ENCODE results near the gene CCDC74A. TPM values are rescaled to one million over a fixed set of nuclear protein-coding genes. Genes with fewer than 3 reads are reported as not detected.
"Not testable (repeated sequence)": the region's sequence is repeated elsewhere in the genome, so short reads cannot be mapped to it uniquely, and the experiment has no call there.

Gene CCDC74A
- polyA plus RNA-seq, 2 donors: 3.4 to 4.9 TPM

GRCh38 chr2:131535526-131535925 lies 7.8 kb downstream of the CCDC74A start:
- Histone ChIP-seq H3K27ac (ENCODE audit: low read depth in 2 of 2, low read length in 1 of 2) (no peak overlapping the region), H3K4me1 (ENCODE audit: control insufficient read depth in 2 of 2, insufficient read depth in 2 of 2, low read length in 1 of 2) (peaks cover 0 to 10% of the 10 kb centered on the region in 2 donors)
- 65 to 74% methylated on average over 4 of the region's 4 CpGs for WGBS, 2 donors

GRCh38 chr2:131535951-131536826 lies 8.5 kb downstream of the CCDC74A start:
- peaks cover 0 to 10% of the 10 kb centered on the region in 2 donors for H3K4me1 ChIP-seq (ENCODE audit: control insufficient read depth in 2 of 2, insufficient read depth in 2 of 2, low read length in 1 of 2)
- H3K36me3 ChIP-seq (ENCODE audit: control insufficient read depth in 2 of 2, insufficient read depth in 2 of 2, low read length in 1 of 2); H3K27ac ChIP-seq (ENCODE audit: low read depth in 2 of 2, low read length in 1 of 2); H3K9me3 ChIP-seq (ENCODE audit: control insufficient read depth in 2 of 2, insufficient read depth in 1 of 2, low read depth in 1 of 2, low read length in 1 of 2); H3K27me3 ChIP-seq (ENCODE audit: control insufficient read depth in 1 of 2, insufficient read depth in 2 of 2, low read length in 2 of 2); H3K4me3 ChIP-seq (ENCODE audit: low read depth in 1 of 2, low read length in 2 of 2): not testable (repeated sequence)
- 59 to 74% methylated on average over 17 to 20 of the region's 21 CpGs for WGBS, 2 donors

More at GRCh38 chr2:131535526-131535925, 7.8 kb downstream of the CCDC74A start:
- no peaks in the 10 kb centered on the region for H3K36me3 ChIP-seq (ENCODE audit: control insufficient read depth in 2 of 2, insufficient read depth in 2 of 2, low read length in 1 of 2)
- no peak overlapping the region for H3K4me3 ChIP-seq (ENCODE audit: low read depth in 1 of 2, low read length in 2 of 2)
- H3K27me3 ChIP-seq (ENCODE audit: control insufficient read depth in 1 of 2, insufficient read depth in 2 of 2, low read length in 2 of 2): no peaks in the 10 kb centered on the region
- H3K9me3 ChIP-seq (ENCODE audit: control insufficient read depth in 2 of 2, insufficient read depth in 1 of 2, low read depth in 1 of 2, low read length in 1 of 2): no peaks in the 10 kb centered on the region

DNA sequence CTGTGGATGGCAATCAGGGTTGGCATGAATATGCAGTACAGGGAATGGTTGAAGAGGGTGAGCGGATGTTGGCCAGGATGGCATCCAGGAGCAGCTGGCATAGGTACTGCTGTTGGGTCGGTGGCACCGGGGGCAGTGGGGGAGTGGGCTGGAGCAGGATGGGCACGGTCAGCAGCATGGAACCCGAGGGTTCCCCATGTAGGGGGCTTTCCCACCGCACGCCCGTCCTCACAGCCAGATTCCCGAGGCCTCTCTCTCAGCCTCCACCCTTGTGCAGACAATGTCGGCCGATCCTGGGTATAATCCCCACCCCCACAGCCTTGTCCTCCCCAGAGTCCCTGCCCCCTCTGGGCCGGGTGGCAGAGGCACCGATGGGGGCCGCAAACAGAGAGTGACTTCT lies 9.2 kb downstream of the CCDC74A start:
- WGBS, 2 donors: 89 to 94% methylated on average over 13 to 14 of the region's 14 CpGs

DNA sequence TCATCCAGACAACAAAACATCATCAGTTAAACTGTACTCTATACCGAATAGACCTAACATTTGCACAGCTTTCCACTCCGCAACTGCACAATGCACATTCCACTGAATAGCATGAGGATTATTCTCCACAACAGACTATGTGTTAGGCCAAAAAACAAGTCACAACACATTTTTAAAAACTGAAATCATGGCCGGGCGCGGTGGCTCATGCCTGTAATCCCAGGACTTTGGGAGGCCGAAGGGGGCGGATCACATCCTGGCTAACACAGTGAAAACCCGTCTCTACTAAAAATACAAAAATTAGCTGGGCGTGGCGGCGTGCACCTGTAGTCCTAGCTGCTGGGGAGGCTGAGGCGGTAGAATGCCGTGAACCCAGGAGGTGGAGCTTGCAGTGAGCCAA lies 11.2 kb downstream of the CCDC74A start:
- not testable (repeated sequence) for H3K4me1 ChIP-seq (ENCODE audit: control insufficient read depth in 2 of 2, insufficient read depth in 2 of 2, low read length in 1 of 2); H3K9me3 ChIP-seq (ENCODE audit: control insufficient read depth in 2 of 2, insufficient read depth in 1 of 2, low read depth in 1 of 2, low read length in 1 of 2); H3K27ac ChIP-seq (ENCODE audit: low read depth in 2 of 2, low read length in 1 of 2); H3K36me3 ChIP-seq (ENCODE audit: control insufficient read depth in 2 of 2, insufficient read depth in 2 of 2, low read length in 1 of 2); H3K27me3 ChIP-seq (ENCODE audit: control insufficient read depth in 1 of 2, insufficient read depth in 2 of 2, low read length in 2 of 2); H3K4me3 ChIP-seq (ENCODE audit: low read depth in 1 of 2, low read length in 2 of 2)
- WGBS, 2 donors: 62 to 78% methylated on average over 13 of the region's 13 CpGs

More for the DNA sequence above, 9.2 kb downstream of the CCDC74A start:
- not testable (repeated sequence) for H3K27ac ChIP-seq (ENCODE audit: low read depth in 2 of 2, low read length in 1 of 2); H3K36me3 ChIP-seq (ENCODE audit: control insufficient read depth in 2 of 2, insufficient read depth in 2 of 2, low read length in 1 of 2); H3K9me3 ChIP-seq (ENCODE audit: control insufficient read depth in 2 of 2, insufficient read depth in 1 of 2, low read depth in 1 of 2, low read length in 1 of 2); H3K4me3 ChIP-seq (ENCODE audit: low read depth in 1 of 2, low read length in 2 of 2); H3K27me3 ChIP-seq (ENCODE audit: control insufficient read depth in 1 of 2, insufficient read depth in 2 of 2, low read length in 2 of 2)
- peaks cover 0 to 10% of the 10 kb centered on the region in 2 donors for H3K4me1 ChIP-seq (ENCODE audit: control insufficient read depth in 2 of 2, insufficient read depth in 2 of 2, low read length in 1 of 2)

GRCh38 chr2:131542438-131543384 lies 15.0 kb downstream of the CCDC74A start:
- no peak overlapping the region for H3K4me3 ChIP-seq (ENCODE audit: low read depth in 1 of 2, low read length in 2 of 2)
- no peaks in the 10 kb centered on the region for H3K4me1 ChIP-seq (ENCODE audit: control insufficient read depth in 2 of 2, insufficient read depth in 2 of 2, low read length in 1 of 2)
- 93 to 94% methylated on average over 24 of the region's 24 CpGs for WGBS, 2 donors
- H3K9me3 ChIP-seq (ENCODE audit: control insufficient read depth in 2 of 2, insufficient read depth in 1 of 2, low read depth in 1 of 2, low read length in 1 of 2): no peaks in the 10 kb centered on the region
- H3K27ac ChIP-seq (ENCODE audit: low read depth in 2 of 2, low read length in 1 of 2): no peak overlapping the region
- H3K36me3 ChIP-seq (ENCODE audit: control insufficient read depth in 2 of 2, insufficient read depth in 2 of 2, low read length in 1 of 2): no peaks in the 10 kb centered on the region
- no peaks in the 10 kb centered on the region for H3K27me3 ChIP-seq (ENCODE audit: control insufficient read depth in 1 of 2, insufficient read depth in 2 of 2, low read length in 2 of 2)

GRCh38 chr2:131543385-131543891 lies 15.8 kb downstream of the CCDC74A start:
- 94 to 96% methylated on average over 22 of the region's 22 CpGs for WGBS, 2 donors
- H3K4me3 ChIP-seq (ENCODE audit: low read depth in 1 of 2, low read length in 2 of 2): no peak overlapping the region
- H3K27ac ChIP-seq (ENCODE audit: low read depth in 2 of 2, low read length in 1 of 2): no peak overlapping the region
- H3K36me3 ChIP-seq (ENCODE audit: control insufficient read depth in 2 of 2, insufficient read depth in 2 of 2, low read length in 1 of 2): no peaks in the 10 kb centered on the region
- H3K4me1 ChIP-seq (ENCODE audit: control insufficient read depth in 2 of 2, insufficient read depth in 2 of 2, low read length in 1 of 2): no peaks in the 10 kb centered on the region
- no peaks in the 10 kb centered on the region for H3K9me3 ChIP-seq (ENCODE audit: control insufficient read depth in 2 of 2, insufficient read depth in 1 of 2, low read depth in 1 of 2, low read length in 1 of 2)
- no peaks in the 10 kb centered on the region for H3K27me3 ChIP-seq (ENCODE audit: control insufficient read depth in 1 of 2, insufficient read depth in 2 of 2, low read length in 2 of 2)

DNA sequence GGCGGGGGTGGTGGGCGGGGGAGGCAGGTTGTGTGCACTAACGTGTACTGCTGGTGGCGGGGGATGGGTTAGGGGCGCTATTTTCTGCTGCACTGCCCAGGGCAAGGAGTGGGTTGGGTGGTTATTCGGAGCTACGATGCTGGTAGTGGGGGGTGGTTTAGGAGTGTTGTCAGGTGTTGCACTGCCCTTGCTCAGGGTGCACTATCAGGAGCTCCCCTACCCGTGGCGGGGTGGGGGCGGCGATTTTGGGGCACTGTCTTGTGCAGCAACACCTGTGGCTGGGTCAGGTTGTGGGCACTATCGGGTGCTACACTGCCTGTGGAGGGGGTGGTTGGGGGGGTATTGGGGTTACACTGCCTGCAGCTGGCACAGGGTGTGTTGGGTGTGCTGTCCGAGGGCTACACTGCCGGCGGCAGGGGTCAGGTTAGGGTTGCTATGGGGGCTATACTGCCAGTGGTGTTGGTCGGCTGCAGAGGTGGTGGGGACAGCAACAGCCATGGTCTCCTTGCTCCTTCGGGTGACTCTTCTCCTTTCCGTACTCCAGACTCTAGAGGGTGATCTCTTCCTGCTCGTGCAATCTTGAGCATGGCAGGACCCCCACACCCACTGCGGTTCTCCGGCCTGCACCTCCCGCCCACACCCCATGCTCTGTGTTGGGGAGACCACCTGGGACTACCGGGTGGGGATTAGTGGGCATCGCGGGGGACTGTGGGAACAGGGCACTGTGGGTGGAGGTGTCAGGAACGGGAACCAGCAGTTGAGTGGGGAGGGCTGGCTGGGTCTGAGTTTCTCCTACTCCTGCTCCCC lies 16.5 kb downstream of the CCDC74A start:
- H3K36me3 ChIP-seq (ENCODE audit: control insufficient read depth in 2 of 2, insufficient read depth in 2 of 2, low read length in 1 of 2); H3K27ac ChIP-seq (ENCODE audit: low read depth in 2 of 2, low read length in 1 of 2); H3K4me3 ChIP-seq (ENCODE audit: low read depth in 1 of 2, low read length in 2 of 2); H3K27me3 ChIP-seq (ENCODE audit: control insufficient read depth in 1 of 2, insufficient read depth in 2 of 2, low read length in 2 of 2); H3K9me3 ChIP-seq (ENCODE audit: control insufficient read depth in 2 of 2, insufficient read depth in 1 of 2, low read depth in 1 of 2, low read length in 1 of 2); H3K4me1 ChIP-seq (ENCODE audit: control insufficient read depth in 2 of 2, insufficient read depth in 2 of 2, low read length in 1 of 2): not testable (repeated sequence)
- 81 to 86% methylated on average over 20 to 22 of the region's 26 CpGs for WGBS, 2 donors

DNA sequence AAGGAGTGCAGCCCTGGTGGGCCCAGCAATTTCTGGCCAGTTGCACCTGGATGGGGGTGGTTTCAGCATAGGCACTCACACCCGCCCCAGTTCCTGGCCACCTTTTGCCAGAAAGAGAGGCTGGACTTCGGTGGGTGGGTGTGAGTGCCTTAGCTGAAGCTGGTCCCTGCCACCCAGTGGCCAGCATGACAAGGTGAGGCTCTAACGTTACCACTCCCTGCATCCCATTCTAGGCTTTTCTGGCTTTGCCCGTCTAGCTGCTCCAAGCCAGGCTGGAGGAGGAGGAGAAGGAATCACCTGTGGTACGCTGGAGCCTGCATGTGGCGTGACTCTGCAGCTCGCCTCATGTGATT lies 17.1 kb downstream of the CCDC74A start:
- not testable (repeated sequence) for H3K4me1 ChIP-seq (ENCODE audit: control insufficient read depth in 2 of 2, insufficient read depth in 2 of 2, low read length in 1 of 2); H3K27me3 ChIP-seq (ENCODE audit: control insufficient read depth in 1 of 2, insufficient read depth in 2 of 2, low read length in 2 of 2); H3K27ac ChIP-seq (ENCODE audit: low read depth in 2 of 2, low read length in 1 of 2); H3K36me3 ChIP-seq (ENCODE audit: control insufficient read depth in 2 of 2, insufficient read depth in 2 of 2, low read length in 1 of 2); H3K9me3 ChIP-seq (ENCODE audit: control insufficient read depth in 2 of 2, insufficient read depth in 1 of 2, low read depth in 1 of 2, low read length in 1 of 2); H3K4me3 ChIP-seq (ENCODE audit: low read depth in 1 of 2, low read length in 2 of 2)
- 85 to 89% methylated on average over 3 of the region's 7 CpGs for WGBS, 2 donors

GRCh38 chr2:131552871-131553270 lies 25.2 kb downstream of the CCDC74A start:
- 82 to 85% methylated on average over 11 of the region's 11 CpGs for WGBS, 2 donors
- Histone ChIP-seq H3K27ac (ENCODE audit: low read depth in 2 of 2, low read length in 1 of 2) (no peak overlapping the region), H3K36me3 (ENCODE audit: control insufficient read depth in 2 of 2, insufficient read depth in 2 of 2, low read length in 1 of 2) (no peaks in the 10 kb centered on the region), H3K27me3 (ENCODE audit: control insufficient read depth in 1 of 2, insufficient read depth in 2 of 2, low read length in 2 of 2) (no peaks in the 10 kb centered on the region), H3K9me3 (ENCODE audit: control insufficient read depth in 2 of 2, insufficient read depth in 1 of 2, low read depth in 1 of 2, low read length in 1 of 2) (no peaks in the 10 kb centered on the region), H3K4me1 (ENCODE audit: control insufficient read depth in 2 of 2, insufficient read depth in 2 of 2, low read length in 1 of 2) (no peaks in the 10 kb centered on the region), H3K4me3 (ENCODE audit: low read depth in 1 of 2, low read length in 2 of 2) (no peak overlapping the region)
